GM20000 (cell line): ENCODE measurements around the gene FOXK1.

Source experiments
- DNase-seq: peaks from one replicate; pipeline ENCODE4 v3.0.0; 2012; ENCODE audit warnings: low spot score
- CTCF ChIP-seq: IDR thresholded peaks from 2 replicates; pipeline ENCODE4 v1.5.1; 2012; ENCODE audit warnings: mild to moderate bottlenecking, control low read depth; ENCODE audit errors: extremely low read depth, missing control alignments

FOXK1 gene

GRCh38 chr7:4744391-4745264 lies 62.5 kb downstream of the FOXK1 start:
- peak; percentile 85 for DNase-seq
- TF ChIP-seq CTCF, result no peak

DNA sequence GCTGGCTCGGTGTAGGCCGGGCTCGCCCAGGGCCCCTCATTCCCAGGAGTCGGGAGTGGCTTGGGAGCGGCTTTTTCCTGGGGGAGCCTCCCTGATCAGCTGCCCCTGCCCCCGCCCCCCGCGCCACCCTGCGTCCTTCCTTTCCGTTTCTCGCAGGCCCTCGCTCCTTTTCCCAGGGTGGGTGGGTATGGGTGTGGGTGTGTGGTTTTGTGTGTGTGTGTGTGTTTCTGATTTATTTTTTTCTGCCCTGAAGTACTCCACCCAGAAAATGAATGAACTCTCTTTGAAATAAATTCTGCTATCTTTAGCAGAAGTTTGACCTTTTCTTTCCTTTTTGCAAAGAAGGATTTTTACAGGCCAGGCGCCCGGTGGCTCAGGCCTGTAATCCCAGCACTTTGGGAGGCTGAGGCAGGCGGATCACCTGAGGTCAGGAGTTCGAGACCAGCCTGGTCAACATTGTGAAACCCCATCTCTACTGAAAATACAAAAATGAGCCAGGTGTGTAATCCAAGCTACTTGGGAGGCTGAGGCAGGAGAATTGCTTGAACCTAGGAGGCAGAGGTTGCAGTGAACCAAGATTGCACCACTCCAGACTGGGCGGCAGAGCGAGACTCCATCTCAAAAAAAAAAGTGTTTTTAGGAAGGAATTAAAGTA lies 63.3 kb downstream of the FOXK1 start:
- TF ChIP-seq CTCF, result no peak
- DNase-seq, result no peak

DNA sequence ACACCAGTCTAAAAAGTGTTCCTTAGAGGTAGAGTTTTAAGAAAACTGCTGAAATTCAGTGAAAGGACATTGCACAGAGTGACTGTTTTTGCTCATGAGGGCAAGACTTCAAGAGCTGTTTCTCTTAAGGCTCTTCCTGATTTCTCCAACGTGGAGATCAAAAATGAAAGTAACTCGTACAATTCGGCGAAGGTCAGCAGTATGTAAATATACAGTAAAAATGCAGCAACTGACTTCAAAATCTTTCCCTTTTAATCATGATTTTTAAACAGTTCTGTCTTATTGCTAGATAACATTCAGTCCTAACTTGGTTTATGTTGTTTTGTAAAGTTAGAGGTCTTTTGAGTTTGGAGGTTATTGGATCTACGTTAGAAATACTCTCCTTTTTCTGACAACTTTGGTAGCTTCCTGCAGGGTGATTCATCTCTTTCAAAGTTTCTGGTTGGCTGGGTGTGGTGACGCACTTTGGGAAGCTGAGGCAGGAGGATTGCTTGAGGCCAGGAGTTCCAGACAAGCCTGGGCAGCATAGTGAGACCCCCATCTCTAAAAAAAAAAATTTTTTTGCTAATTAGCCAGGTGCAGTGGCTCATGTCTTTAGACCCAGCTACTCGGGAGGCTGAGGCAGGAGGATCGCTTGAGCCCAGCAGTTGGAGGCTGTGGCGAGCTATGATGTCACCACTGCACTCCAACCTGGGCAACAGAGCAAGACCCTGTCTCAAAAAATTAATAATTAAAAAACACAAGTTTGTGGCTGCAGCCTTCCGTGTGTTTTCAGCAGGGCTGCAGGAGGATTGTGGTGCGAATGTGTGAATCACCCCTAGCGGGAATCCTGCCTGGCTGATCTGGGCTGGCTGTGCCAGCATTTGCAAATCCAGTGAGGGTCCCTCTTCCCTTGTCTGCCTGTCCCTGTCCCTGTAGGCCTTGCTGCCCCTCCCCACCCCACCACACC lies 64.2 kb downstream of the FOXK1 start:
- TF ChIP-seq CTCF, result no peak
- DNase-seq, result no peak

DNA sequence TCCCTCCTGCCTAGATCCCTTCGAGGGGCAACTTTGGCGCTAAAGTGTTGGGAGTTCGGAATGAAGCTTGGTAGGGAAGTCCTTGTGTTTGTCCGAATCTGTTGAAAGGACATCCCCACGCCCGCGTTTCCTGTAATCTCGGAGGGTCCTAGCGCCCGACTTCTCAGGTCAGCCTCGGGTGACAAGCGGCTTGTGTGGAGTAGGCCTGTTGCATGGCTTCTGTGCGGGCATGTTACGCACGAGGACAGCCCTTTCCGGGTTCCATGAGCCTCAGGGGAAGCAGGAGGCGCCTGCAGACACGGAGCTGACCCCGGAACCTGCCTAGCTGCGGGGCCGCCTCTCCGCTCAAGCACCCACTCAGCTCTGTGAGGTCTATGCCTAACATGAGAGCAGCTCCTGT lies 64.9 kb downstream of the FOXK1 start:
- DNase-seq, result no peak
- no peak for TF ChIP-seq CTCF

GRCh38 chr7:4747746-4748145 lies 65.7 kb downstream of the FOXK1 start:
- DNase-seq, result no peak
- TF ChIP-seq CTCF, result no peak

- DNase-seq, result no peak
- TF ChIP-seq CTCF, result no peak
Measured at GRCh38 chr7:4748231-4748681, 66.2 kb downstream of the FOXK1 start.
